Ishikawa (cell line): ENCODE results near the gene VPS54.

Source experiments
- CEBPB ChIP-seq: IDR thresholded peaks from 2 replicates; pipeline ENCODE4 v1.6.1; 2012
- CREB1 ChIP-seq: IDR thresholded peaks from 2 replicates; pipeline ENCODE4 v1.6.1; 2012; ENCODE audit warnings: low read depth
- EGR1 ChIP-seq: IDR thresholded peaks from 2 replicates; pipeline ENCODE4 v1.6.1; 2012
- EP300 ChIP-seq: IDR thresholded peaks from 2 replicates; pipeline ENCODE4 v1.6.1; 2012; ENCODE audit warnings: borderline replicate concordance
- FOXM1 ChIP-seq: IDR thresholded peaks from 2 replicates; pipeline ENCODE4 v1.6.1; 2012; ENCODE audit warnings: low read depth, borderline replicate concordance
- MAX ChIP-seq: IDR thresholded peaks from 2 replicates; pipeline ENCODE4 v1.6.1; 2012
- NFIC ChIP-seq: IDR thresholded peaks from 2 replicates; pipeline ENCODE4 v1.6.1; 2012
- RAD21 ChIP-seq: IDR thresholded peaks from 2 replicates; pipeline ENCODE4 v1.6.1; 2012; ENCODE audit warnings: low read depth
- TAF1 ChIP-seq: IDR thresholded peaks from 2 replicates; pipeline ENCODE4 v1.6.1; 2012; ENCODE audit warnings: low read depth, mild to moderate bottlenecking
- TCF12 ChIP-seq: IDR thresholded peaks from 2 replicates; pipeline ENCODE4 v1.6.1; 2012; ENCODE audit warnings: low read depth
- TEAD4 ChIP-seq: IDR thresholded peaks from 2 replicates; pipeline ENCODE4 v1.6.1; 2012
- YY1 ChIP-seq: IDR thresholded peaks from 2 replicates; pipeline ENCODE4 v1.6.1; 2012; ENCODE audit warnings: low read depth
- ZBTB7A ChIP-seq: IDR thresholded peaks from 2 replicates; pipeline ENCODE4 v1.6.1; 2012; ENCODE audit warnings: low read depth
- TF ChIP-seq, protein P1 (sequence below): IDR thresholded peaks from 2 replicates; pipeline ENCODE4 v1.6.1; 2012; ENCODE audit warnings: low read depth, mild to moderate bottlenecking
- TF ChIP-seq, protein P2 (sequence below): IDR thresholded peaks from 2 replicates; pipeline ENCODE4 v1.6.1; 2012

VPS54 gene

GRCh38 chr2:63888490-63889402 is 130.5 kb downstream of the VPS54 start:
- TF ChIP-seq, protein P1, sequence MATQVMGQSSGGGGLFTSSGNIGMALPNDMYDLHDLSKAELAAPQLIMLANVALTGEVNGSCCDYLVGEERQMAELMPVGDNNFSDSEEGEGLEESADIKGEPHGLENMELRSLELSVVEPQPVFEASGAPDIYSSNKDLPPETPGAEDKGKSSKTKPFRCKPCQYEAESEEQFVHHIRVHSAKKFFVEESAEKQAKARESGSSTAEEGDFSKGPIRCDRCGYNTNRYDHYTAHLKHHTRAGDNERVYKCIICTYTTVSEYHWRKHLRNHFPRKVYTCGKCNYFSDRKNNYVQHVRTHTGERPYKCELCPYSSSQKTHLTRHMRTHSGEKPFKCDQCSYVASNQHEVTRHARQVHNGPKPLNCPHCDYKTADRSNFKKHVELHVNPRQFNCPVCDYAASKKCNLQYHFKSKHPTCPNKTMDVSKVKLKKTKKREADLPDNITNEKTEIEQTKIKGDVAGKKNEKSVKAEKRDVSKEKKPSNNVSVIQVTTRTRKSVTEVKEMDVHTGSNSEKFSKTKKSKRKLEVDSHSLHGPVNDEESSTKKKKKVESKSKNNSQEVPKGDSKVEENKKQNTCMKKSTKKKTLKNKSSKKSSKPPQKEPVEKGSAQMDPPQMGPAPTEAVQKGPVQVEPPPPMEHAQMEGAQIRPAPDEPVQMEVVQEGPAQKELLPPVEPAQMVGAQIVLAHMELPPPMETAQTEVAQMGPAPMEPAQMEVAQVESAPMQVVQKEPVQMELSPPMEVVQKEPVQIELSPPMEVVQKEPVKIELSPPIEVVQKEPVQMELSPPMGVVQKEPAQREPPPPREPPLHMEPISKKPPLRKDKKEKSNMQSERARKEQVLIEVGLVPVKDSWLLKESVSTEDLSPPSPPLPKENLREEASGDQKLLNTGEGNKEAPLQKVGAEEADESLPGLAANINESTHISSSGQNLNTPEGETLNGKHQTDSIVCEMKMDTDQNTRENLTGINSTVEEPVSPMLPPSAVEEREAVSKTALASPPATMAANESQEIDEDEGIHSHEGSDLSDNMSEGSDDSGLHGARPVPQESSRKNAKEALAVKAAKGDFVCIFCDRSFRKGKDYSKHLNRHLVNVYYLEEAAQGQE: no peak
- TF ChIP-seq RAD21 (peak; percentile 83), YY1 (no peak)

DNA sequence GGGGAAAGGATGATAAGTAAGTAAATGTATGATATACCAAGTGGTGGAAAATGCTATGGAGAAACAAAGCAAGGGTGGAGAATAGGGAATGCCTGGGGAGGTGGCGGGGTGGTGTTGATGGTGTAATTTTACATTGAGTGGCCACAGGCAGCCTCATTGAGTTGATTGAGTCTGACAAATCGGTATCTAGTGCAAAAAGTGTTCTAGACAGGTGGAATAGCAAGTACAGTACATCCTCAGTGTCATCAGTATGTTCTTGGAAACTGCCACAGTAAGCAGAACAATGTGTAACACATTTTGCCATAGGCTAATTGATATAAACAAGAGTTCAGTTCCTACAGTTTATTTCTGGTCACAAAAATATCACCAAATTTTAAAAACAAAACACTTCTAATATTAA is 131.2 kb downstream of the VPS54 start:
- TF ChIP-seq ZBTB7A: no peak
- TF ChIP-seq, protein P2, sequence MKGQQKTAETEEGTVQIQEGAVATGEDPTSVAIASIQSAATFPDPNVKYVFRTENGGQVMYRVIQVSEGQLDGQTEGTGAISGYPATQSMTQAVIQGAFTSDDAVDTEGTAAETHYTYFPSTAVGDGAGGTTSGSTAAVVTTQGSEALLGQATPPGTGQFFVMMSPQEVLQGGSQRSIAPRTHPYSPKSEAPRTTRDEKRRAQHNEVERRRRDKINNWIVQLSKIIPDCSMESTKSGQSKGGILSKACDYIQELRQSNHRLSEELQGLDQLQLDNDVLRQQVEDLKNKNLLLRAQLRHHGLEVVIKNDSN: no peak
- TF ChIP-seq YY1: no peak
- TF ChIP-seq TEAD4: no peak
- no peak for TF ChIP-seq MAX
- no peak for TF ChIP-seq CEBPB

DNA sequence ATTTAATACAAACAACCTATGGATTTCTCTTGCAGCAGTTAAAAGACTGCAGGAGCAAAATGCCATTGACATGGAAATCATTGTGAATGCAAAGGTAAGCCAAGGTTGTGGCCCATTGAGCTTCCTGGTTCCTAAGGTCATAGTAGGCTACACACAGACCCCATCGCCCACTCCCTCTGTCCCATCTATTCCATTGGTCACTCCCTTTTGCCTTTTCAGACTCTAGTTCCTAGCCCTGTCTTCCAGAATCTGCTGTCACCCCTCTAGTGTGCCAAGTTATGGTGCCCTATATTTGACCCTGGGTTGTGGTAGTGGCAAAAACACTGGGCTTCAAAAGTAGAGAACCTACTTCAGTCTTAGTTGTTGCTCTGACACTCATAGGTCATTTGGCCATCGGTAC is 132.8 kb downstream of the VPS54 start:
- no peak for TF ChIP-seq RAD21
- TF ChIP-seq YY1: no peak
- no peak for TF ChIP-seq CEBPB
- TF ChIP-seq ZBTB7A: no peak
- TF ChIP-seq MAX: no peak
- no peak for TF ChIP-seq EGR1
- TF ChIP-seq CREB1: no peak
- no peak for TF ChIP-seq TEAD4

- TF ChIP-seq FOXM1: no peak
- no peak for TF ChIP-seq ZBTB7A
- TF ChIP-seq MAX: no peak
- TF ChIP-seq TEAD4: no peak
- TF ChIP-seq TCF12: no peak
- TF ChIP-seq TAF1: no peak
- no peak for TF ChIP-seq YY1
Observed at GRCh38 chr2:63882395-63883105, 136.7 kb downstream of the VPS54 start.

GRCh38 chr2:63881205-63881604 is 138.0 kb downstream of the VPS54 start:
- TF ChIP-seq MAX (no peak), NFIC (no peak), TAF1 (no peak), YY1 (no peak), EGR1 (no peak), FOXM1 (no peak), EP300 (no peak)

GRCh38 chr2:63880625-63881024 is 138.6 kb downstream of the VPS54 start:
- TF ChIP-seq NFIC: no peak
- TF ChIP-seq CEBPB: no peak
- TF ChIP-seq, protein P2: no peak
- TF ChIP-seq TEAD4: no peak
- no peak for TF ChIP-seq EP300
- TF ChIP-seq MAX: no peak

- TF ChIP-seq ZBTB7A (no peak), CEBPB (no peak), FOXM1 (no peak), YY1 (no peak), NFIC (no peak), TCF12 (no peak), EGR1 (no peak), TAF1 (no peak), TEAD4 (no peak), RAD21 (no peak), MAX (no peak), EP300 (no peak), CREB1 (no peak)
- TF ChIP-seq, protein P1: no peak
- TF ChIP-seq, protein P2: no peak
Observed at GRCh38 chr2:63879876-63880433, 139.3 kb downstream of the VPS54 start.
